B cell (primary cell): ENCODE measurements around the gene CLCN7. TPM values are rescaled to one million over a fixed set of nuclear protein-coding genes. Genes with fewer than 3 reads are reported as not detected.

Source experiments
- ATAC-seq: fragments of 200-7000 bp; cut with Tn5 transposase; one replicate; pipeline ENCODE4 v1.10.0; 2021; ENCODE audit warnings: low read depth, mild to moderate bottlenecking, moderate number of reproducible peaks, moderate library complexity
- CTCF ChIA-PET: fragments of 350-600 bp; sonication (Branson Sonifier 250); formaldehyde crosslinking; loops from one replicate; lab custom pipeline; 2021; ENCODE audit warnings: antibody characterized with exemption, inconsistent platforms; lab: Charles Lee
- POLR2A ChIA-PET: fragments of 350-600 bp; sonication (Branson Sonifier 250); formaldehyde crosslinking; loops from one replicate; lab custom pipeline; 2021; ENCODE audit warnings: antibody characterized with exemption; lab: Charles Lee
- DNase-seq: peaks from one replicate; pipeline ENCODE4 v3.0.0; 2013
- H2AFZ ChIP-seq: 2 replicates; pipeline ENCODE4 v1.6.1; 2012; ENCODE audit warnings: mild to moderate bottlenecking, low read depth, low read length; ENCODE audit not compliant: insufficient read depth, poor library complexity, severe bottlenecking
- H3K27ac ChIP-seq, 2 donors: 1 replicate in 1 of 2; 2 replicates in 1 of 2; pipeline ENCODE4 v1.5.1; 2012 to 2013; ENCODE audit warnings: low read length in 2 of 2, mild to moderate bottlenecking in 2 of 2, moderate library complexity in 1 of 2
- H3K27me3 ChIP-seq, 4 experiments: fragments of 200-600 bp in 1 of 4; sonication (generic) in 1 of 4; replicated peaks in 1 of 4; 1 replicate in 2 of 4; 2 replicates in 2 of 4; pipeline versions ENCODE4 v1.6.1 to v1.7.0; 2013 to 2016; ENCODE audit warnings: low read length in 3 of 4, mild to moderate bottlenecking in 2 of 4, mixed read lengths in 1 of 4, moderate library complexity in 1 of 4; ENCODE audit not compliant: insufficient read depth in 4 of 4, control insufficient read depth in 3 of 4; ENCODE audit errors: control extremely low read depth in 1 of 4
- H3K36me3 ChIP-seq, 2 experiments: replicated peaks in 1 of 2; 1 replicate in 1 of 2; 2 replicates in 1 of 2; pipeline versions ENCODE4 v1.6.1 to v1.7.1; 2013; ENCODE audit warnings: low read length in 1 of 2; ENCODE audit not compliant: insufficient read depth in 2 of 2, control insufficient read depth in 1 of 2; ENCODE audit errors: control extremely low read depth in 1 of 2, extremely low read depth in 1 of 2
- H3K4me1 ChIP-seq, 2 donors: fragments of 200-600 bp in 1 of 2; sonication (generic) in 1 of 2; 1 replicate in 1 of 2; 2 replicates in 1 of 2; pipeline versions ENCODE4 v1.5.1 to v1.6.1; 2013 to 2017; ENCODE audit warnings: low read length in 2 of 2; ENCODE audit not compliant: control insufficient read depth in 2 of 2, insufficient read depth in 2 of 2
- H3K4me2 ChIP-seq: replicated peaks from 2 replicates; pipeline ENCODE3; 2012; ENCODE audit warnings: mild to moderate bottlenecking, low read depth, low read length; ENCODE audit not compliant: poor library complexity, severe bottlenecking
- H3K4me3 ChIP-seq, 5 experiments: fragments of 200-600 bp in 1 of 5; sonication (generic) in 1 of 5; 1 replicate in 3 of 5; 2 replicates in 2 of 5; pipeline versions ENCODE4 v1.5.1 to v1.7.0; 2011 to 2016; ENCODE audit warnings: low read length in 4 of 5, mild to moderate bottlenecking in 4 of 5, low read depth in 2 of 5, control low read depth in 1 of 5, moderate library complexity in 1 of 5; ENCODE audit not compliant: insufficient read depth in 1 of 5; ENCODE audit errors: control extremely low read depth in 1 of 5, extremely low read depth in 1 of 5
- H3K79me2 ChIP-seq: fragments of 200-600 bp; sonication (generic); one replicate; pipeline ENCODE4 v1.6.0; 2016; ENCODE audit warnings: low read length; ENCODE audit not compliant: control insufficient read depth, insufficient read depth
- H3K9ac ChIP-seq: fragments of 200-600 bp; sonication (generic); 2 replicates; pipeline ENCODE4 v1.6.1; 2017; ENCODE audit warnings: mild to moderate bottlenecking, low read length, moderate library complexity
- H3K9me3 ChIP-seq, 3 donors: one replicate each; pipeline versions ENCODE4 v1.6.1 to v1.7.1; 2013; ENCODE audit warnings: low read length in 2 of 3; ENCODE audit not compliant: control insufficient read depth in 2 of 3, insufficient read depth in 1 of 3; ENCODE audit errors: control extremely low read depth in 1 of 3
- H4K20me1 ChIP-seq: 2 replicates; pipeline ENCODE4 v1.6.0; 2012; ENCODE audit warnings: mild to moderate bottlenecking, low read length; ENCODE audit not compliant: insufficient read depth, control insufficient read depth, poor library complexity, severe bottlenecking
- H3K27ac Mint-ChIP-seq: one replicate; pipeline ENCODE4 v1.8.0; 2021; ENCODE audit warnings: mixed read lengths
- H3K27me3 Mint-ChIP-seq: one replicate; pipeline ENCODE4 v1.8.0; 2021; ENCODE audit warnings: mixed read lengths
- H3K4me1 Mint-ChIP-seq: one replicate; pipeline ENCODE4 v1.8.0; 2021; ENCODE audit warnings: mixed read lengths
- H3K4me3 Mint-ChIP-seq: one replicate; pipeline ENCODE4 v1.8.0; 2021; ENCODE audit warnings: mixed read lengths
- H3K9me3 Mint-ChIP-seq: one replicate; pipeline ENCODE4 v1.8.0; 2022; ENCODE audit warnings: mixed read lengths; ENCODE audit not compliant: insufficient read depth
- CTCF ChIP-seq: fragments of 200-600 bp; IDR thresholded peaks from one replicate; pipeline ENCODE4 v1.8.0; 2022; ENCODE audit warnings: antibody characterized with exemption, mild to moderate bottlenecking
- EZH2 ChIP-seq: IDR thresholded peaks from 2 replicates; pipeline ENCODE4 v1.6.1; 2012; ENCODE audit warnings: borderline replicate concordance, low read depth, mild to moderate bottlenecking, moderate library complexity, low read length; ENCODE audit not compliant: insufficient read depth, poor library complexity, severe bottlenecking
- WGBS: methylation state at CpG from one replicate; pipeline ENCODE4 v1.1.5; 2013; ENCODE audit warnings: missing lambda C conversion rate; ENCODE audit not compliant: insufficient coverage; 5-methylcytosine and 5-hydroxymethylcytosine counted together
- intact Hi-C: fragments of 100-400 bp; cut with micrococcal nuclease; formaldehyde crosslinking; loops from one replicate; pipeline ENCODE4 v1.10.0; 2022
- polyA plus RNA-seq: library from polyadenylated mRNA; depleted of rRNA; stranded (reverse); fragments of >200 nt; gene quantifications from 2 replicates; pipeline ENCODE4 v1.2.3, GENCODE V29; 2012
- total RNA-seq, 2 donors: library from RNA; stranded (reverse); fragments of 120-200 nt in 1 of 2; gene quantifications; 1 replicate in 1 of 2; 2 replicates in 1 of 2; pipeline versions ENCODE4 v1.2.3 to v1.2.4, GENCODE V29; 2013 to 2022

The CLCN7 gene
- total and polyA plus RNA-seq, 2 donors (not counting 1 experiment from before 2014, with no cell fraction given), result 215 to 274 TPM

- ChIA-PET POLR2A (no interaction called here), CTCF (no interaction called here)
- intact Hi-C loops, result no loop called here
- no peaks in the 10 kb centered on the region for H3K9me3 ChIP-seq
- H3K4me1 ChIP-seq, result peaks cover 4 to 6% of the 10 kb centered on the region in 2 donors
- no peak overlapping the region for H3K9ac ChIP-seq
- peaks cover 7% of the 10 kb centered on the region for H3K79me2 ChIP-seq
- H3K36me3 ChIP-seq, result no peaks in the 10 kb centered on the region
- H3K4me2 ChIP-seq, result no peak overlapping the region
- H2AFZ ChIP-seq, result no peak overlapping the region
- no peaks in the 10 kb centered on the region for H4K20me1 ChIP-seq
- DNase-seq (no peak), ATAC-seq (no peak)
- H3K27ac Mint-ChIP-seq, result no peak overlapping the region
- H3K27me3 ChIP-seq, result no peaks in the 10 kb centered on the region
- peaks cover 9% of the 10 kb centered on the region for H3K4me1 Mint-ChIP-seq
- no peaks in the 10 kb centered on the region for H3K9me3 Mint-ChIP-seq
- TF ChIP-seq CTCF, result no peak
- TF ChIP-seq EZH2, result no peak
- H3K27me3 Mint-ChIP-seq, result no peaks in the 10 kb centered on the region
- H3K27ac ChIP-seq, result no peak overlapping the region
- H3K4me3 Mint-ChIP-seq, result no peak overlapping the region
- no peak overlapping the region for H3K4me3 ChIP-seq
- WGBS, result 97% methylated on average over 39 of the region's 39 CpGs
These were observed 12.7 kb upstream of the CLCN7 start for GRCh38 chr16:1487395-1488053.

DNA sequence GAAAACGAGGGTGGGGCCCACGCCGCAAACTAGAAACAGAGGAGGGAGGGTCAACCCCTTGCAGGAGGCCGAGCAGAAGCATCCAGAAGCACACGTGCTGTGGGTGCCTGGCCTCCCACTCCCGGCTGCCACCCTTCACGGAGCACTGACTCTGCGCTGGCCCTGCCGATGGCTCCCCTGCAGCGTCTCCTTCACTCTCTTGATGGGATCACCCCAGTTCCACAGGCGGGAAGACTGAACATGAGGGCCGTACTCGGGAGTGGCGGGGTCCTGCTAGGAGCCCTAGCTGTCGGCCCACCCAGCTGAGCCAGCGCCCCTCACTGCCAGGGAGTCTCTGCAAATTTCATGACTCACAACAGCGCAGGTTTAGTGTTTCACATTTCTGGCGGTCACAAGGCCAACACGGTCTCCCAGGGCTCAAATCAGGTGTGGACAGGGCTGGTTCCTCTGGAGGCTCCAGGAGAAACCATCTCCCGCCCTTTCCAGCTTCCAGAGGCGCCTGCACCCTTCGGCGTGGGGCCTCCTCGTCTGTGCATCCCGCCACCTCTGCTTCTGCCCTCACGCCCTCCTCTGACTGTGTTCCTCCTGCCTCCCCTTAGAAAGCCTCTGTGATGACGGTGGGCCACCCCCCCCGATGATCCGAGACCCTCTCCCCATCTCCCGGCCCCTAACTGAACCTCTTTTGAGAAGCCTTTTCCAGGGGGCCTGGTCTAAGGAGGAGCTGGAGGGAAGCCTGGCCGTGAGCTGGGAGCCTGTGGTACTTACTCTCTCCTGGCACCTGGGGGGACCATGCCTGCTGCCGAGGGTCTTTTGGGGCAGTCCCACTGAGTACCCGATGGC, 11.9 kb upstream of the CLCN7 start:
- peaks cover 0 to 3% (median 0%) of the 10 kb centered on the region in 3 donors for H3K9me3 ChIP-seq
- no peaks in the 10 kb centered on the region for H3K9me3 Mint-ChIP-seq
- no peak overlapping the region for H3K4me2 ChIP-seq
- ChIA-PET POLR2A (no interaction called here), CTCF (no interaction called here)
- H3K4me1 ChIP-seq, result peaks cover 3 to 9% of the 10 kb centered on the region in 2 donors
- H3K27ac Mint-ChIP-seq, result no peak overlapping the region
- H3K27me3 Mint-ChIP-seq, result no peaks in the 10 kb centered on the region
- H3K4me3 Mint-ChIP-seq, result no peak overlapping the region
- DNase-seq (no peak), ATAC-seq (no peak)
- intact Hi-C loops, result no loop called here
- H3K4me1 Mint-ChIP-seq, result peaks cover 9% of the 10 kb centered on the region
- peaks cover 5% of the 10 kb centered on the region for H3K79me2 ChIP-seq
- H3K9ac ChIP-seq, result no peak overlapping the region
- H2AFZ ChIP-seq, result no peak overlapping the region
- WGBS, result 93% methylated on average over 33 of the region's 33 CpGs
- no peaks in the 10 kb centered on the region for H4K20me1 ChIP-seq
- no peaks in the 10 kb centered on the region for H3K27me3 ChIP-seq
- H3K4me3 ChIP-seq, result no peak overlapping the region
- no peaks in the 10 kb centered on the region for H3K36me3 ChIP-seq
- TF ChIP-seq CTCF (no peak), EZH2 (no peak)
- H3K27ac ChIP-seq, result no peak overlapping the region
